GM10248 (cell line): ENCODE data around the gene PTPN3.

Experiments used
- CTCF ChIA-PET: fragments of 300-600 bp; sonication (Branson Sonifier 250); formaldehyde crosslinking; extraction: SDS; loops from one replicate; lab custom pipeline; 2021; ENCODE audit warnings: antibody characterized with exemption; lab: Yijun Ruan, JAX
- POLR2A ChIA-PET: fragments of 350-650 bp; sonication (Branson Sonifier 250); formaldehyde crosslinking; extraction: SDS; loops from one replicate; lab custom pipeline; 2020; ENCODE audit warnings: antibody characterized with exemption; lab: Yijun Ruan, JAX
- DNase-seq: peaks from one replicate; pipeline ENCODE4 v3.0.0; 2012; ENCODE audit errors: extremely low spot score
- CTCF ChIP-seq: IDR thresholded peaks from 2 replicates; pipeline ENCODE4 v1.5.1; 2012; ENCODE audit warnings: mild to moderate bottlenecking, low read depth; ENCODE audit errors: extremely low read depth, missing control alignments, control extremely low read depth

The PTPN3 gene

GRCh38 chr9:109355564-109356297 lies 142.4 kb downstream of the PTPN3 start:
- DNase-seq: no peak
- POLR2A ChIA-PET: no interaction called here
- CTCF ChIA-PET: no interaction called here
- TF ChIP-seq CTCF: no peak

GRCh38 chr9:109354190-109354589 lies 143.9 kb downstream of the PTPN3 start:
- TF ChIP-seq CTCF: no peak
- ChIA-PET POLR2A (no interaction called here), CTCF (interaction anchor here (0.7 to 0.9 kb wide), 2 partner anchors 9 to 109 kb away, joined by 3 read pairs; no protein-coding TSS in a partner anchor)
- no peak for DNase-seq

- ChIA-PET POLR2A (no interaction called here), CTCF (no interaction called here)
- no peak for TF ChIP-seq CTCF
- DNase-seq: no peak
These were observed 147.1 kb downstream of the PTPN3 start for GRCh38 chr9:109351032-109351431.

GRCh38 chr9:109349421-109349846 lies 148.7 kb downstream of the PTPN3 start:
- ChIA-PET CTCF (no interaction called here), POLR2A (no interaction called here)
- no peak for DNase-seq
- no peak for TF ChIP-seq CTCF

- ChIA-PET POLR2A (no interaction called here), CTCF (interaction anchor here (1.4 kb wide), 1 partner anchor 229 kb away, joined by 3 read pairs; no protein-coding TSS in a partner anchor)
- no peak for DNase-seq
- TF ChIP-seq CTCF: no peak
These were observed 151.2 kb downstream of the PTPN3 start for GRCh38 chr9:109346904-109347303.

GRCh38 chr9:109344866-109345265 lies 153.2 kb downstream of the PTPN3 start:
- TF ChIP-seq CTCF: no peak
- ChIA-PET POLR2A (no interaction called here), CTCF (interaction anchor here (1.0 to 1.1 kb wide), 3 partner anchors 11 to 57 kb away, joined by 3 to 5 read pairs (median 5); no protein-coding TSS in a partner anchor)
- no peak for DNase-seq
